Stimulated activated CD4-positive, alpha-beta T cell treated with anti-CD3 and anti-CD28 coated beads, TNF-alpha, amount 100 ng/mL, for 48 hours (primary cell): Measurements from ENCODE around the gene GRM4.
"Not testable (repeated sequence)": the region's sequence is repeated elsewhere in the genome, so short reads cannot be mapped to it uniquely, and the experiment has no call there.

ENCODE experiments used
- DNase-seq, 3 donors: peaks; one replicate each; pipeline ENCODE4 v3.0.0-alpha.2; 2020; ENCODE audit warnings: low read depth in 3 of 3

GRM4 gene

DNA sequence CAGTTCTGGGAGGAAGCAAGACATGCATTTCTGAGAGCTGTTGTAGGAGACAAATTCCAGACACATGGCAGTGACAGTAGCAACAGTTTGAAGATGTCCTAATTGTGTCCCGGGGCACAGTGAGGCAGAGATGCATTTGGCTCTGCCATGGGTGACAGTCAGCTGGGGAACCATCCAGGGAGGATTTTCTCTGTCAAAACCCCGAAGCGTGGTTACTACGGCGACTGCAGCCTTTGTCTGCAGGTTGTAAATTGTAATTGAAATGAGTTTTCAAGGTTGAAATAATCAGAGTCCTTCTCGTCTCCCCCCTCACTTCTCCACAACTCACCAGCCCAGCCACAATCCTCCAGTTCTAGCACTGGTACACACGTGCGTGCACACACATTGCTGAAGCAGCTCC lies 100.1 kb downstream of the GRM4 start:
- no peak for DNase-seq

- DNase-seq = no peak
Measured at GRCh38 chr6:34044945-34045595, 100.8 kb downstream of the GRM4 start.

DNA sequence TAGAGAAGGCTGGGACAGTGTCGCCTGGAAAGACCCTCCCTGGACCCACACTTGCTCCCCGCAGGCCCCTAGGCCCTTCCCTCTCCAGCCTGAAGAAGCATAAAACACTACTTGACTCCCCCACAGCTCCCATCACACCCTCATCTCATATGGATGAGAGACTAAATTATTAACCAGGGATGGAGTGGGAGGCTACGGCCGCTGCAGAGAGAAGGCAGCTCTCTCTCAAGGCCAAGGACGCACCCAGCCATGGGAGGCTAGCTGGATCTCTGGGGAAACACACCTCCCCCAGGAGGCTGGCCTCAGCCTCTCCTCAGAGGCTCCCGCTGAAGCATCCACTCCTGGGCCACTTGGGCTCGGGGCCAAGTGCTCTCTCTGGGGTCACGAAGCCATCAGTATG lies 102.5 kb downstream of the GRM4 start:
- DNase-seq = no peak

DNA sequence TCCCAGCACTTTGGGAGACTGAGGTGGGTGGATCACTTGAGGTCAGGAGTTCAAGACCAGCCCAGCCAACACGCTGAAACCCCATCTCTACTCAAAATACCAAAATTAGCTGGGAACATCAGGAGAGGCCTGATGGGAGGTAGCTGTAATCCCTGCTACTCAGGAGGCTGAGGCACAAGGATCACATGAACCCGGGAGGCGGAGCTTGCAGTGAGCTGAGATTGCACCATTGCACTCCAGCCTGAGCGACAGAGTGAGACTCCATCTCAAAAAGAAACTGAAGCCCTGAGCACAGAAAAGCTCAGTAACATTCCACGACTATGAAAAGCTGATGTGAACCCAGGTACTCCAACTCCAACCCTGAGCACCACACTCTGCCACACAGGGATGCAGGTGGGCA lies 103.9 kb downstream of the GRM4 start:
- not testable (repeated sequence) for DNase-seq

- no peak for DNase-seq
Measured at GRCh38 chr6:34041385-34041784, 104.5 kb downstream of the GRM4 start.

DNA sequence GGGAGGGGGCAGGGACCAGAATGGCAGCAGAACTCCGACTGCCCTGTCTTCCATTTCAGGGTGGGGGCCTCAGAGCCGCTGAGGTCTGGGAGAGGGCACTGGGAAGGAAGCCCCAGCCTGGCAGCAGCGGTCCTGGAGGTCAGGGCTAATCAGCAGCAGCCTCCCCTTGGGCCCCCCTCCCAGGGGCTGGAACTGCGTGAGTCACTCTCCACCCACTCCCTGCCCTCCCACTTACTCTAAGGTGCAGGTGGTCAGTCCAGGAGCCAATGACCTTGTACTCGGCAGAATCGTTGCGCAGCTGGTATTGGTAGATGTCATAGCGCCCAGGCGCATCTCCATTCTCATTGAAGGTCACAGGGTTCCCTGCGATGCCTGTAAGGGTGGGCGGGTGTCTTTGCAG lies 105.9 kb downstream of the GRM4 start:
- no peak for DNase-seq

DNA sequence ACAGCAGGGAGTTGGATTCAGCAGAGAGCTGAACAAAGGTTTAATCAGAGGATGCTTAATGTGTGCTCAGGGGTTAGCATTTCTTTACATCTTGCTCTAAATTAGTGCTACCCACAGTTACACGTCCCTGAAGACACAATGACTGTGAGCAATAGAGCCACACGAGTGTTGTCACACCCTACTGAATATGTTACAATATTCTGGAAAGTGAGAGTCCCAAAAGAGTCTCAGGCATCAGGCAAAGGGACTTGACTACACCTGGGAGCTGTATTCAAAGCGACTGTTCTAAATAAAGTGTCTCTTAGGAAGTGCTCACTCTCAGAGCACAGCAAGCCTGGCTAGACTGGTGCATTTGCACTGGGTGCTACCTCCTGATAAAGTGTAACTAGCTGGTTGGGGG lies 108.7 kb downstream of the GRM4 start:
- DNase-seq = no peak

DNA sequence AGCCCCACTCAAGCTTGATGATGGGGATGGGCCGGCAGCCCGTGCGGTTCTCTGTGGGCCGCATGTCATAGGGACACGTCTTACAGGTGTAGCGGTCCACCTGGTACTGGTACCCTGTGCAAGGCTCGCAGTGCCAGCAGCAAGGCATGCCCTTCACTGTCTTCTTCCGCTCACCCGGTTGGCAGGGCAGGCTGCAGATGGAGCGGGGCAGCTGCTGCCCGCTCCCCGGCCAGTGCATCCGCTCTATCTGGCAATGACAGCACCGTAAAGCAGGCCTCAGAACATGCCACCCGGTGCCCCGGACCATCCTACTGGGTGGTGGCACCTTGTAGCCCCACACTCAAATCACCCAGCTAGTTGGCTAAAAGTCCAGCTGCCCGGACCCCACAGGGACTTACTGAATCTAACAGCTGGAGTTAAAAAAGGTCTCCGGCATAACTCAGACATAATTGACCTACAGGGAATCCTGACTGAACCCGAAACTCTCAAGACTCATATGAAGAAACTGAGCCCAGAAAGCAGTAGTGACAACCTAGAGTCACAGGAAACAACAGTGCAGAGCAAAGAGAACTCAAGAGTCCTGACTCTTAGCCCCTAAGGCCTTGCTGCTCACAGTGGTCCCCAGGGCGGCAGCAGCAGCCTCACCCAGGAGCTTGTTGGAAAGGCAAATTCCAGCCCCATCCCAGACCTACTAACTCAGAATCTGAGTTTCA lies 109.4 kb downstream of the GRM4 start:
- no peak for DNase-seq

DNA sequence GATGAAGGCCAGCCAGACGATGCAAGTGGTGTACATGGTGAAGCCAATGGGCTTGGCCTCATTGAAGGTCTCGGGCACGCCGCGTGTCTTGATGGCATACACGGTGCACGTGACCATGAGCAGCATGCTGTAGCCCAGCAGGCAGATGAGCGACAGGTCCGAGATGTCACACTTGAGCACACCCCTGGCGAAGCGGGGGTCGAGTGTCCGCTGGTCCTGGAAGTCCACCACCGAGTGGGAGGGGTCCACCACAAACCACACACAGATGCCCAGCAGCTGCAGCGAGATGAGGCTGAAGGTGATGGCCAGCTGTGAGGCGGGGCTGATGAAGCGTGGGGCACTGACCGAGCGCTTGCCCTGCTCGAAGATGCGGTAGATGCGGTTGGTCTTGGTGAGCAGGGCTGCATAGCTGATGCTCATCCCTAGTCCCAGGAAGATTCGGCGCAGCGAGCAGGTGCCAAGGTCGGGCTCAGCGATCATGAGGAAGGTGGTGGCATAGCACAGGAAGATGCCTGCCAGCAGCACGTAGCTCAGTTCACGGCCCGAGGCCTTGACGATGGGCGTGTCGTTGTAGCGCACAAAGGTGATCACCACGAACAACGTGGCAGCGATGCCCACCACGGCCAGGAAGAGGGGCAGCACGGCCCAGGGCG lies 110.1 kb downstream of the GRM4 start:
- no peak for DNase-seq

DNA sequence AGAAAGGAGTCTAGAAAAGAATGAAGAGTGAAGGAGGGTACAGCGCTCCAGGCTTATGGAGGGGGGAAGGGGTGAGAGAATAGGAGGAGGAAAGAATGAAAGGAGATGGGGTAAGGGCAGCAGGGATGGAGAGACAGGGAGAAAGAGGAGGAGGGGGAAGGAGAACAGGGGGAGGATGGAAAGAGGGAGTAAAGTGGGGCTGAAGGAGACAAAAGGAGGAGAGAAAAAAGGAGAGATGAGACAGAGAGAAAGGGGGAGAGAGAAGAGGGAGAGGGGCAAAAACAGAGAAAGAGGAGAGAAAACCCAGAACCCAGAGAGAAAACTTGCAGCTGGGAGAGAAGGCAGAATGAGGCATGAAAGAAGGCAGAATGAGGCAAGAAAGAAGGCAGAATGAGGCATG lies 110.7 kb downstream of the GRM4 start:
- DNase-seq = no peak

DNA sequence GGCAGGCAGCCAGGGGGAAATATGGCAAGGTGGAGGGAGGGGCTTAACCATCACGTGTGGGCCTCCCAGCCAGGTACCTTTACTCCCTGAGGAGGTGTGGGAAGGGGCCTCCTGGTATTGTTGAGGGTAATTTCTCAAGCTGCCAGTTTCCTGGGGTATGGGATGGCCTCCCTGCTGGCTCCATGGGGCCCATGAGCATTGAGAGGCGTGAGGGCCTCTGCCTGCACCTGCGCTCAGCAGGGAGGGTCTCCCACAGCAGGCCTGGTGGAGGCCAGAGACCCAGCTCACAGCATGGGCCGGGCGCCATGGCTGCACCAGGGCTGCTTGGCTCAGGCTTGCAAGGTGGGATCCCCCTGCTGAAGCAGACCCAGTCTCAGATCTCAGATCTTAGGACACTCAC lies 113.0 kb downstream of the GRM4 start:
- no peak for DNase-seq

DNA sequence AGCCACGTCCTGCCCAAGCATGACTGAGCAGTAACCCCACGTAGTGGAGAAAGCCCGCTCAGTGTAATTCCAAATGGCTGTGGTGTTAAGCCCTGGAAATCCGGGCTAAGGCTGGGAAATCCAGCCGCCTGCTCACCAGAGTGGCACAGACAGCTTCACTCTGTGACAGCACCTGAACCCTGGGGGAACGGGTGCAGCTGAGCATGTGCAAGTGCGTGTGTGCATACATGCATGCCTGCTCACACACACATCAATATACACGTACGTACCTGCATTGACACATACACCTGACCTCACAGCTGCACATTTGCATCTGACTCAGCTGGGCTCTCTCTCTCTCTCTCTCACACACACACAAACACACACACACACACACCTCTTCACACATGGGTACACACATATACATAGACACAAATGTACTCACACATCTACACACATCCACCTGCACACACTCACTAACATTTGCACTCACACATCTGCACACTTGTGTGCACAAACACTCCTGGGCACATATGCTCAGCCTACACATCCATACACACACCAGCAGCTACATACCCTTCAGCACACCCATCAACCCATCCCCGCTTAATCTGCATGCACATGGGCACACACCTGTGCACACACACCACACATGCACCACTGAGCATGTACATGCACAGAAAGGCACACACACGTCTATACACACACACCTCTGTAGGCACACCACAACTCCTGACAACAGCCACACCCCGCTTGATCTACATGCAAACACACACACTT lies 114.1 kb downstream of the GRM4 start:
- no peak for DNase-seq

GRCh38 chr6:34030831-34031624 lies 114.9 kb downstream of the GRM4 start:
- DNase-seq = no peak

DNA sequence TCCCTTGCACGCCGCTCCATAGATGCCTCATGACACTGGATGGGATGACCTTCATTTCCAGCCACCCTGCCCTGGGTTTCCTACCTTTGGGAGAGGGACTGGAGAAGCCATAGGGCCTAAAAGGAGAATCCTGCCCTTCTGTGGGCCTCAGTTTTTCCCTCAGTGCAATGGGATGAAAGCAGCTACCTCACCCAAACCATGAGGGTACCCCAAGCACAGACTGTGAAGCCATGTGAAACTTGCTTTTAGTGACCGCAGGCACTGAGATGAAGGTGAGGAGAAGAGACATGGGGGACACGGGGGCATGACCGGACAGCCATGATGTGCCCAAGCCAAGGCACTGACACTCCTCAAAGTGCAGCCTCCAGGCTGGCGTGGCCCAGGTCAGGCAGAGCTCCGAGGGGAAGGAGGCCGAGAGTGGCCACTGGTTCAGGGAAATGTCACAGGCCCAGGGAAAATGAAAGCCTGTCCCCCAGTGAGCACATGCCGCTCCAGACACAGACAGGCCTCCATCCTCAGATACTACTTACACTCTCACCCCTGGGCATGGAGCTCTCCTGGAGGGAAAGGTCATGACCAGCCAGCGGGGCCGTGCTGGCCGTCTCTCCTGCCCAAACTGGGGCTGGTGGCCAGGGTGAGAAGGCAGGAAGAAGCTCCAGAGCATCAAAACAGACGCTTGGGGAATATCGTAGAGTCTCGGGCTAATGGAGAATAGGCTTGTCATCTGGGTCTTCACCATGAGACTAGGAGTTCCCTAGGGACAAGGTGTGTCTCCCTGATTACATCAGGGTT lies 116.2 kb downstream of the GRM4 start:
- DNase-seq = no peak

- no peak for DNase-seq
Measured at GRCh38 chr6:34028691-34029360, 117.1 kb downstream of the GRM4 start.

- no peak for DNase-seq
Measured at GRCh38 chr6:34027939-34028441, 117.9 kb downstream of the GRM4 start.

- DNase-seq = peak; percentile 29 to 63 (median 30)
Measured at GRCh38 chr6:34027445-34027936, 118.4 kb downstream of the GRM4 start.

GRCh38 chr6:34025861-34026260 lies 120.0 kb downstream of the GRM4 start:
- DNase-seq = no peak

DNA sequence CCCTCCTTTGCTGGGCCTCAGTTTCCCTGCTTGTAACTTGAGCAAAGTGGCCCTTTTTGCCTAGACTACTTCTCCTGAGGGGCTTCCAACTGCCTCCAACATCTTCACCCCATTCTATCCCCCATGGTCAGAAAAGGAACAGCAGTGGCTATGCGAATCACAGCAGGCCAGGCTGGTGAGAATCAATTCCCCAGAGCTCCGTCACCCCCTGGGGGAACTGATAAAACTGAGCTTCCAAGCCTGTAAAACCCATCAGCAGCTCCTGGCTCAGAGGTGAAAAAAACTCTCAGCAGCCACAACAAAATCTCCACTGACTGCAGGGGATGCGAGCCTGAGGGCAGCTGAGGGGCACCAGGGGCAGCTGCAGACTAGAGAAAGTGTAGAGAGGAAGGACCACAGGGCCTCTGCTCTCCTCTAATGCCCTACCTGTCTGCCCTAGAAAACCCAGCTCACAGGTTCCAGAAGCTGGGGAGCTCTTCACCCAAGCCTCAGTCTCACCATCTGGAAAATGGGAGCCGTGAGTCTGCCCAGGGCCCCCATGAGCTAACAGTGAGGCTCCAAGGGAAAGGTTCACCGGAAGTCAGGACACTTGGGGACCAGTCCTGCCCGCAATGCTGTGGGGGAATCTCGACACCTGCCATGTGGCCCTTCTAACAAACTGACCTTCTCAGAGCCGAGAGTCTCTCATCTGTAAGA lies 120.6 kb downstream of the GRM4 start:
- no peak for DNase-seq
